HL-60 (cell line): Measurements from ENCODE around the gene CFAP65.

Source experiments
- GABPA ChIP-seq: IDR thresholded peaks from 2 replicates; pipeline ENCODE4 v1.6.1; 2012; ENCODE audit warnings: low read depth
- POLR2AphosphoS5 ChIP-seq: IDR thresholded peaks from 2 replicates; pipeline ENCODE4 v1.6.1; 2012; ENCODE audit warnings: low read depth
- SPI1 ChIP-seq: IDR thresholded peaks from 2 replicates; pipeline ENCODE4 v1.6.1; 2012; ENCODE audit warnings: low read depth, mild to moderate bottlenecking, borderline replicate concordance
- TF ChIP-seq, protein P1 (sequence below): IDR thresholded peaks from one replicate; pipeline ENCODE4 v1.5.1; 2011; ENCODE audit warnings: low read length, control low read depth, inconsistent platforms; ENCODE audit not compliant: insufficient read depth
- TF ChIP-seq, protein P2 (sequence below): IDR thresholded peaks from 2 replicates; pipeline ENCODE4 v1.6.1; 2012; ENCODE audit warnings: low read depth; ENCODE audit not compliant: insufficient replicate concordance

DNA sequence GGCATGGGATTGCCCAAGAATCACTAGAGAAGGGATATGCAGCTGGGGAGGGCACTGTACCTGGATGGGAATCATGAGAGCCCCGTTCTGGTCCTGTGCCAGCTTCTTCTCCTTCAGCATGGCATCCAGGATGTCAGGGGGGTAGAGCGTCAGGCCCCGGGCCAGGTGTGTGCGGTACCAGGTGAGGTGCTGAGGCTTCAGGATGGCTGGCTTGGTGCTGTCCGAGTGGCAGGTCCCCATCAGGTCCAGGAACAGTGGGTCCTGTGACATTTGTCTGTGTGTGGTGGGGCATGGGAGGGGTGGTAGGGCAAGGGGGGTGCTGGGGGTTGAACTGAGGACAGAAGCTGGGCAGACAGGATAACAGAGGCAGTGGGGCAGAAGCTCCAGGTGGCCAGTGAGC lies 13.2 kb downstream of the CFAP65 start:
- TF ChIP-seq POLR2AphosphoS5 (no peak), GABPA (no peak), SPI1 (no peak)
- TF ChIP-seq, protein P1, sequence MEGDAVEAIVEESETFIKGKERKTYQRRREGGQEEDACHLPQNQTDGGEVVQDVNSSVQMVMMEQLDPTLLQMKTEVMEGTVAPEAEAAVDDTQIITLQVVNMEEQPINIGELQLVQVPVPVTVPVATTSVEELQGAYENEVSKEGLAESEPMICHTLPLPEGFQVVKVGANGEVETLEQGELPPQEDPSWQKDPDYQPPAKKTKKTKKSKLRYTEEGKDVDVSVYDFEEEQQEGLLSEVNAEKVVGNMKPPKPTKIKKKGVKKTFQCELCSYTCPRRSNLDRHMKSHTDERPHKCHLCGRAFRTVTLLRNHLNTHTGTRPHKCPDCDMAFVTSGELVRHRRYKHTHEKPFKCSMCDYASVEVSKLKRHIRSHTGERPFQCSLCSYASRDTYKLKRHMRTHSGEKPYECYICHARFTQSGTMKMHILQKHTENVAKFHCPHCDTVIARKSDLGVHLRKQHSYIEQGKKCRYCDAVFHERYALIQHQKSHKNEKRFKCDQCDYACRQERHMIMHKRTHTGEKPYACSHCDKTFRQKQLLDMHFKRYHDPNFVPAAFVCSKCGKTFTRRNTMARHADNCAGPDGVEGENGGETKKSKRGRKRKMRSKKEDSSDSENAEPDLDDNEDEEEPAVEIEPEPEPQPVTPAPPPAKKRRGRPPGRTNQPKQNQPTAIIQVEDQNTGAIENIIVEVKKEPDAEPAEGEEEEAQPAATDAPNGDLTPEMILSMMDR, result no peak
- TF ChIP-seq, protein P2, sequence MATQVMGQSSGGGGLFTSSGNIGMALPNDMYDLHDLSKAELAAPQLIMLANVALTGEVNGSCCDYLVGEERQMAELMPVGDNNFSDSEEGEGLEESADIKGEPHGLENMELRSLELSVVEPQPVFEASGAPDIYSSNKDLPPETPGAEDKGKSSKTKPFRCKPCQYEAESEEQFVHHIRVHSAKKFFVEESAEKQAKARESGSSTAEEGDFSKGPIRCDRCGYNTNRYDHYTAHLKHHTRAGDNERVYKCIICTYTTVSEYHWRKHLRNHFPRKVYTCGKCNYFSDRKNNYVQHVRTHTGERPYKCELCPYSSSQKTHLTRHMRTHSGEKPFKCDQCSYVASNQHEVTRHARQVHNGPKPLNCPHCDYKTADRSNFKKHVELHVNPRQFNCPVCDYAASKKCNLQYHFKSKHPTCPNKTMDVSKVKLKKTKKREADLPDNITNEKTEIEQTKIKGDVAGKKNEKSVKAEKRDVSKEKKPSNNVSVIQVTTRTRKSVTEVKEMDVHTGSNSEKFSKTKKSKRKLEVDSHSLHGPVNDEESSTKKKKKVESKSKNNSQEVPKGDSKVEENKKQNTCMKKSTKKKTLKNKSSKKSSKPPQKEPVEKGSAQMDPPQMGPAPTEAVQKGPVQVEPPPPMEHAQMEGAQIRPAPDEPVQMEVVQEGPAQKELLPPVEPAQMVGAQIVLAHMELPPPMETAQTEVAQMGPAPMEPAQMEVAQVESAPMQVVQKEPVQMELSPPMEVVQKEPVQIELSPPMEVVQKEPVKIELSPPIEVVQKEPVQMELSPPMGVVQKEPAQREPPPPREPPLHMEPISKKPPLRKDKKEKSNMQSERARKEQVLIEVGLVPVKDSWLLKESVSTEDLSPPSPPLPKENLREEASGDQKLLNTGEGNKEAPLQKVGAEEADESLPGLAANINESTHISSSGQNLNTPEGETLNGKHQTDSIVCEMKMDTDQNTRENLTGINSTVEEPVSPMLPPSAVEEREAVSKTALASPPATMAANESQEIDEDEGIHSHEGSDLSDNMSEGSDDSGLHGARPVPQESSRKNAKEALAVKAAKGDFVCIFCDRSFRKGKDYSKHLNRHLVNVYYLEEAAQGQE, result no peak
